Measurements from ENCODE around the gene STPG1.

DNA sequence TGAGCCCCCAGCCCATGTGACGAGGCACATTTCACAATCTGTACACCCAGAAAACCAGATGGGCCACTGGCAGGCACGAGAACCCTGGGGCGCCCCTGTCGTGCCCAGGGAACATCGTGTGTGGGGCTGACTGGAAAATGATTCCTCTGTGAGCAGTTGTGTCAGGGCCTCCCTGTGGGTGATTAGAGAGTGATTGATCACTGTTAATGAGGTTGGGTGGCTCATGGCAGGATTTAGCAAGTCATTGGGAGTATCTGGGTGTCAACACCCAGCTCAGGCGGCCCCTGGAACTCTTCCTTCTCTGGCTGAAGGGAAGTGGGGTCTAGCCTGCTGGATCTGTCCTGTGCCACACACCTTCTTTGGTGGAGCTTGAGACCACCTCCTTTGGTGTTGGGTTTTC lies 88.7 kb downstream of the STPG1 start:
- TF ChIP-seq, protein P1, sequence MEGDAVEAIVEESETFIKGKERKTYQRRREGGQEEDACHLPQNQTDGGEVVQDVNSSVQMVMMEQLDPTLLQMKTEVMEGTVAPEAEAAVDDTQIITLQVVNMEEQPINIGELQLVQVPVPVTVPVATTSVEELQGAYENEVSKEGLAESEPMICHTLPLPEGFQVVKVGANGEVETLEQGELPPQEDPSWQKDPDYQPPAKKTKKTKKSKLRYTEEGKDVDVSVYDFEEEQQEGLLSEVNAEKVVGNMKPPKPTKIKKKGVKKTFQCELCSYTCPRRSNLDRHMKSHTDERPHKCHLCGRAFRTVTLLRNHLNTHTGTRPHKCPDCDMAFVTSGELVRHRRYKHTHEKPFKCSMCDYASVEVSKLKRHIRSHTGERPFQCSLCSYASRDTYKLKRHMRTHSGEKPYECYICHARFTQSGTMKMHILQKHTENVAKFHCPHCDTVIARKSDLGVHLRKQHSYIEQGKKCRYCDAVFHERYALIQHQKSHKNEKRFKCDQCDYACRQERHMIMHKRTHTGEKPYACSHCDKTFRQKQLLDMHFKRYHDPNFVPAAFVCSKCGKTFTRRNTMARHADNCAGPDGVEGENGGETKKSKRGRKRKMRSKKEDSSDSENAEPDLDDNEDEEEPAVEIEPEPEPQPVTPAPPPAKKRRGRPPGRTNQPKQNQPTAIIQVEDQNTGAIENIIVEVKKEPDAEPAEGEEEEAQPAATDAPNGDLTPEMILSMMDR (IDR thresholded peaks at IDR 0.05; ENCODE audit: insufficient read depth, low read length, poor library complexity, severe bottlenecking) = no peak
- TF ChIP-seq EZH2phosphoT487 (conservative IDR thresholded peaks at IDR 0.05; ENCODE audit: low read length) = no peak

Data from SU-DHL-6 (cell line).